Esophagus squamous epithelium (tissue), 5 donors: ENCODE data around the gene C1QTNF9. TPM values are rescaled to one million over a fixed set of nuclear protein-coding genes. Genes with fewer than 3 reads are reported as not detected.

Source experiments
- DNase-seq: peaks from one replicate; lab custom pipeline; 2025; lab: John Stamatoyannopoulos, UW
- H3K27ac ChIP-seq, 4 donors: fragments of 200-600 bp; sonication (generic); one replicate each; pipeline ENCODE4 v1.5.1; 2016 to 2019; ENCODE audit warnings: mild to moderate bottlenecking in 1 of 4
- H3K27me3 ChIP-seq, 4 donors: fragments of 200-600 bp; sonication (generic); 1 replicate in 3 of 4; 2 replicates in 1 of 4; pipeline versions ENCODE4 v1.5.1 to v1.6.0; 2017 to 2021; ENCODE audit warnings: antibody characterized with exemption in 1 of 4
- H3K36me3 ChIP-seq, 3 donors: fragments of 200-600 bp; sonication (generic); one replicate each; pipeline ENCODE4 v1.5.1; 2016 to 2019
- H3K4me1 ChIP-seq, 3 donors: fragments of 200-600 bp; sonication (generic); one replicate each; pipeline ENCODE4 v1.5.1; 2017 to 2019
- H3K4me3 ChIP-seq, 4 donors: fragments of 200-600 bp; sonication (generic); 1 replicate in 3 of 4; 2 replicates in 1 of 4; pipeline ENCODE4 v1.5.1; 2016 to 2019; ENCODE audit warnings: mild to moderate bottlenecking in 2 of 4, moderate library complexity in 1 of 4
- H3K9me3 ChIP-seq, 3 donors: fragments of 200-600 bp; sonication (generic); one replicate each; pipeline ENCODE4 v1.5.1; 2016 to 2019
- CTCF ChIP-seq, 6 experiments: fragments of 450-650 bp in 4 of 6; fragments of 200-600 bp in 2 of 6; sonication (generic) in 2 of 6; IDR thresholded peaks; one replicate each; pipeline ENCODE4 v1.5.1; 2016 to 2019; ENCODE audit warnings: antibody characterized with exemption in 6 of 6, mild to moderate bottlenecking in 4 of 6, moderate library complexity in 4 of 6
- POLR2A ChIP-seq, 4 donors: fragments of 450-650 bp; IDR thresholded peaks; one replicate each; pipeline ENCODE4 v1.6.1; 2017; ENCODE audit warnings: antibody characterized with exemption in 4 of 4, mild to moderate bottlenecking in 4 of 4, moderate library complexity in 3 of 4
- WGBS, 2 donors: methylation state at CpG; one replicate each; pipeline ENCODE4 v1.1.5; 2018; 5-methylcytosine and 5-hydroxymethylcytosine counted together
- intact Hi-C: fragments of 100-400 bp; cut with DNase I; formaldehyde crosslinking; loops from one replicate; pipeline ENCODE4 v1.15.0; 2022
- total RNA-seq, 4 donors: library from RNA; depleted of rRNA; stranded (reverse); fragments of >200 nt; gene quantifications; one replicate each; pipeline ENCODE4 v1.1.0, GENCODE V29; 2016
- donor health status: DM: yes; HTN: yes; CAD: no.

The C1QTNF9 gene
- total RNA-seq, 4 donors from 2014 or later: not detected

- no peaks in the 10 kb centered on the region for H3K27me3 ChIP-seq
- no peak overlapping the region for H3K4me3 ChIP-seq
- no peak overlapping the region for H3K27ac ChIP-seq
- intact Hi-C loops: no loop called here
- no peaks in the 10 kb centered on the region for H3K9me3 ChIP-seq
- H3K4me1 ChIP-seq: peaks cover 10 to 46% (median 17%) of the 10 kb centered on the region in 3 donors
- TF ChIP-seq CTCF (IDR thresholded peaks at IDR 0.05) (no peak), POLR2A (IDR thresholded peaks at IDR 0.05) (no peak)
- WGBS, 2 donors: 91 to 92% methylated on average over 13 of the region's 13 CpGs
- no peak for DNase-seq
- H3K36me3 ChIP-seq: no peaks in the 10 kb centered on the region
Measured at GRCh38 chr13:24276861-24277260, 32.5 kb upstream of the C1QTNF9 start.

- Histone ChIP-seq H3K36me3 (no peaks in the 10 kb centered on the region), H3K27me3 (no peaks in the 10 kb centered on the region), H3K9me3 (no peaks in the 10 kb centered on the region), H3K27ac (no peak overlapping the region), H3K4me3 (no peak overlapping the region), H3K4me1 (peaks cover 1 to 37% (median 8%) of the 10 kb centered on the region in 3 donors)
- TF ChIP-seq POLR2A (IDR thresholded peaks at IDR 0.05): no peak
- TF ChIP-seq CTCF (IDR thresholded peaks at IDR 0.05): no peak
- no peak for DNase-seq
- 86 to 92% methylated on average over 6 of the region's 6 CpGs for WGBS, 2 donors
- intact Hi-C loops: no loop called here
Measured at GRCh38 chr13:24277761-24278160, 31.6 kb upstream of the C1QTNF9 start.

GRCh38 chr13:24279327-24280110, 29.9 kb upstream of the C1QTNF9 start:
- peaks cover 0 to 20% (median 2%) of the 10 kb centered on the region in 3 donors for H3K4me1 ChIP-seq
- WGBS, 2 donors: 74 to 95% methylated on average over 5 to 7 of the region's 8 CpGs
- TF ChIP-seq CTCF (IDR thresholded peaks at IDR 0.05): no peak
- TF ChIP-seq POLR2A (IDR thresholded peaks at IDR 0.05): no peak
- no peaks in the 10 kb centered on the region for H3K27me3 ChIP-seq
- no peaks in the 10 kb centered on the region for H3K9me3 ChIP-seq
- H3K36me3 ChIP-seq: peaks cover 0 to 8% (median 0%) of the 10 kb centered on the region in 3 donors
- H3K27ac ChIP-seq: no peak overlapping the region
- intact Hi-C loops: no loop called here
- no peak for DNase-seq
- no peak overlapping the region for H3K4me3 ChIP-seq

- intact Hi-C loops: no loop called here
- Histone ChIP-seq H3K27ac (no peak overlapping the region), H3K4me3 (no peak overlapping the region), H3K9me3 (no peaks in the 10 kb centered on the region), H3K36me3 (peaks cover 0 to 20% (median 0%) of the 10 kb centered on the region in 3 donors), H3K4me1 (peaks cover 0 to 9% (median 0%) of the 10 kb centered on the region in 3 donors), H3K27me3 (no peaks in the 10 kb centered on the region)
- DNase-seq: no peak
- WGBS, 2 donors: 71 to 100% methylated on average over 1 to 7 of the region's 7 CpGs
- TF ChIP-seq CTCF (IDR thresholded peaks at IDR 0.05): no peak
- no peak for TF ChIP-seq POLR2A (IDR thresholded peaks at IDR 0.05)
Measured at GRCh38 chr13:24280720-24281119, 28.7 kb upstream of the C1QTNF9 start.

GRCh38 chr13:24281188-24282008, 28.0 kb upstream of the C1QTNF9 start:
- Histone ChIP-seq H3K27me3 (no peaks in the 10 kb centered on the region), H3K27ac (no peak overlapping the region), H3K4me1 (peaks cover 0 to 9% (median 0%) of the 10 kb centered on the region in 3 donors), H3K36me3 (peaks cover 0 to 26% (median 0%) of the 10 kb centered on the region in 3 donors), H3K9me3 (no peaks in the 10 kb centered on the region), H3K4me3 (no peak overlapping the region)
- WGBS, 2 donors: 82 to 93% methylated on average over 3 to 5 of the region's 18 CpGs
- TF ChIP-seq POLR2A (IDR thresholded peaks at IDR 0.05) (no peak), CTCF (IDR thresholded peaks at IDR 0.05) (no peak)
- intact Hi-C loops: no loop called here
- no peak for DNase-seq
